GM12874 (cell line): ENCODE results near the gene GABARAPL1.

ENCODE experiments used
- CTCF ChIP-seq: IDR thresholded peaks from 2 replicates; pipeline ENCODE4 v1.5.1; 2011; ENCODE audit warnings: low read depth, mild to moderate bottlenecking, control low read depth, low read length, moderate library complexity; ENCODE audit not compliant: insufficient read depth

Gene GABARAPL1

DNA sequence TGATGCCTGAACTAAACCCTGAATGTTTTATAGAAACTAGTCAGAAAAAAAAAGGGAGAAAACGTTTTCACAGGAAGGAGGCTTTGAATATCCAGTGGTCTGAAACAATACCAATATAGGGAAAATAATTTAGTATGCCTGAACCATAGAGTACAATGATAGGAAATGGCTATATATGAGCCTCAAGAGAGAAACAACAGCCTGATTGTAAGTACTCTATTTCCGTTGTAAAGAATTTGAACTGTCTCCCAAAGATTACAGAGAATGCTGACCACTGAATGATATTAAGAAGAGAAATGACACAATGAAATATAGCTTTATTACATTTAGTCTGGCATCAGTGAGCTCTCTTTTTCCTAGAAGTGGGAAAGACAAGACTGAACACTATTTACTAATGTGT lies 5.5 kb upstream of the GABARAPL1 start:
- no peak for TF ChIP-seq CTCF

- no peak for TF ChIP-seq CTCF
Observed at GRCh38 chr12:10210225-10210624, 2.5 kb upstream of the GABARAPL1 start.

GRCh38 chr12:10211101-10211939 lies 1.4 kb upstream of the GABARAPL1 start:
- TF ChIP-seq CTCF: no peak

DNA sequence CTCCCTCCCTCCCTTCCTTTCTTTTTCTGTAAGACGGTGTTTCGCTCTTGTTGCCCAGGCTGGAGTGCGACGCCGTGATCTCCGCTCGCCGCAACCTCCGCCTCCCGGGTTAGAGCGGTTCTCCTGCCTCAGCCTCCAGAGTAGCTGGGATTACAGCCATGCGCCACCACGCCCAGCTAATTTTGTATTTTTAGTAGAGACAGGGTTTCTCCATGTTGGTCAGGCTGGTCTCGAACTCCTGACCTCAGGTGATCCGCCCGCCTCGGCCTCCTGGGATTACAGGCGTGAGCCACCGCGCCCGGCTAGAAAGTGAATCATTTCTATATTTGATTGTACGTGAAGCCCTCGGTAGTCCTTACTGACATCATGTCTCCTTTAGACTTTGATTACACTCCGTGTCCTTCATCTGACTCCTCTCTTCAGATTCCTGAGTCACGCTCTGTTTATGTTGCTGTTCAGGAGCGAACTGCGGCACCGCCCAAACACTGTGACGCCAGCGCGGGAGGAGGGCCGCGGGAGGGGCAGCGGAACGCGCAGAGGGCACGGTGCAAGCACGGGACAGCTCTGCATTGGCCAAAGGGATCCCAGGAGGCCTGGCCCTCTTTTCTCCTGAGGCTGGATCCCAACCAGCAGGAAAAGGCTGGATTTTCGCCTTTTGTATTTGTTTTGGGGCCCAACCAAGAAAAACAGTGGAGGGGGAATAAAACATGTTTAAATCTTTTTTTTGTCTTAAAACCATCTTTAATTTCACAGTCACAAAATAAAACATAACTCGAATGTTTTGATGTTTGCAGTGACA lies 538 bp upstream of the GABARAPL1 start:
- TF ChIP-seq CTCF: no peak

DNA sequence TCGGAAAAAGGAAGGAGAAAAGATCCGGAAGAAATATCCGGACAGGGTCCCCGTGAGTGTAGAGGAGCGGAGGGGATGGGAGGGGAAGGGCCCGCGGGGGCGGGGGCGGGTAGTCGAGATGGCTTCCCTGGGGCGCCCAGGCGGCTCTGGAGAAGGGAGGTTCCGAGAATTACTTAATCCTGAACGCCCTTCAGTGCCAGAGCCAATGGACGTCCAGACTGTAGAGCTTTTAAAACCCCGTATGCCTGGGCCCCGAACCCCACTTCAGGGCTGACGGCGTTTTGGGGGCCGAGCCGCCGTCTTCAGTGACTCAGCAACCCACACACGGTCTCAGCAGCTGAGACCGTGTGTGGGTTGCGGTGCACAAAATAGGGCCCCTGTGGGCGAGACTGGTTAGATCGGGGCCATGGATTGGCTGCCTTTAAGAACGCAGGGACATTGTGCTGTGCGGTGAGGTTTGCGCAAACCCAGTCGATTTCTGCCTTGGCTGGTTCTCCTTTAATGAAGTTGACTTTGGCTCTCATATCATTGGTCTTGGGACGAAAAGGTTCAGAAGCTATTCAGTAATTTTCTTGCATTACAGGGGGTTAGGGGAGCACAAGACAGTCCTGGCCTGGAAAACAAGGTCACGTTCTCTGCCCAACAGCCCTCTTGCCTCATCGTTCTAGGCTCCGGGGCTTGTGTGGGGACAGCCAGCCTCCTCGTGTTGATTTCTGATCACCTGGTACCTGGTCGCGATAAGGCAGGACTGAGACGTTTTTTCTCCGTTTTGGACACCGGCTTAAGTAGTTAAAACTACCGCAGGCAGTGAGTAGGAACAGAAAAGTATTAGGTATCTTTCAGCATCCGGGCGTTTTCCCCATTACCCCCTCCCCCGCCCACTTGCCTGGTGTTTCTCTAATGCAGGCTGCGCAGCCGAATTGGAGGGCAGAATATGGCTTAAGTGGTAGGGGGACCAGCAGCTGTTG lies 775 bp downstream of the GABARAPL1 start:
- TF ChIP-seq CTCF: no peak

DNA sequence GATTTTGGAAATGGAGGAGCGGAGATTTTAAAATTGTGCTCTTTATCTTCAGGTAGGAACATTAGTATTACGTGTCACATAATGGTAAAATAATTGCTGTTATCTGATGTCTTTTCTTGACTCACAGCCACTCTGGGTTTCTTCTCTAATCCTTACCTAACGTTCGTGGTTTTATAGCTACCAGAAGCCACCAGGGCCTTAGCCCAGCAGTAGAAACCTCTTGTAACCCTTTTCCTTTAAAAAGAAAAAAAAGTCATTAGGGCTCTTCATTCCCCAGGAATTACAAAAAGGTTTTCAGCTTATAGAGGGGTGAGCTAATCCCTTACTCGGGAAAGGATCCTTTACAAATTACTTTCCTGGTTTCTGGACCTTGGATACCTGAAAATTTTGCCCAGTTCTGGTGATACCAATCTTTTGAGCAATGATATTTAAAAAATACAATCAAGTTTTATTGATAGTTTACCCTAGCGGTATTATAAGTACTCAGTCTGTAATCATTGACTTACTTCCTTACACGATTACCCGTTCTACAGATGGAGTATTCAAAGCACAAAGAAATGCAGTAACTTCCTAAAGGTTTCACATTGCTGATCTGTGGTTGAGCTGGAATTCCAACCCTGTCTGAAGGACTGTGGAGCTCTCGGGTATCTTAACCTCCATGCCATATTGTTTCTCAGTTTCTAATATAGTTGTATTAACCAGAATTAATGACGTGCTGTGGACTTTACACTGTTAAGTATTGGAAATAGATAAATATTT lies 1.6 kb downstream of the GABARAPL1 start:
- no peak for TF ChIP-seq CTCF
